NCI-H1092 treated with DMSO at 0.1 percent for 48 hours (cell line): Measurements from ENCODE around the gene ACTG2.

Source experiments
- DNase-seq: peaks from one replicate; lab custom pipeline; 2025; lab: John Stamatoyannopoulos, UW

ACTG2 gene

DNA sequence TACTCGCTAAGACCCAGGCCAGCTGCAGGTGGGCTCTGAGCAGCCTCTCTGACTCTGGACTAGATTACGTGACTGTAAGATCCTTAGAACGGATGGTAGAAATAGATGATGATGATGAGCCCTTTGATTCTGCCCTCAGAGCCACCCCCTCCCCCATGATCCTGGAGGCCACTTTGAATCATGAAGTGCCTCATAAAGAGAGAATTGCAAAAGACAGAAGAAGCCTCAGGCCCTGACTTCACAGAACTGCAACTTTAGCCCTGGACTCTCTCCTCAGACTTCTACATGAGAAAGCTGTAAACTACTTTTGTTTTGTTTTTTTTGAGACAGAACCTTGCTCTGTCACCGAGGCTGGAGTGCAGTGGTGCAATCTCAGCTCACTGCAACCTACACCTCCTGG, 76.5 kb downstream of the ACTG2 start:
- no peak for DNase-seq
